Astrocyte of the hippocampus (primary cell): ENCODE measurements around the gene MRPS18A.

Source experiments
- DNase-seq: peaks from one replicate; pipeline ENCODE4 v3.0.0; 2011; ENCODE audit warnings: low read depth, low spot score

MRPS18A gene

GRCh38 chr6:43698584-43699349 lies 11.2 kb upstream of the MRPS18A start:
- DNase-seq = no peak

GRCh38 chr6:43697421-43697820 lies 9.8 kb upstream of the MRPS18A start:
- DNase-seq = no peak

GRCh38 chr6:43695967-43696291 lies 8.3 kb upstream of the MRPS18A start:
- DNase-seq = no peak

GRCh38 chr6:43695215-43695966 lies 7.8 kb upstream of the MRPS18A start:
- no peak for DNase-seq

GRCh38 chr6:43689421-43689820 lies 1.8 kb upstream of the MRPS18A start:
- DNase-seq = no peak

- DNase-seq = no peak
These were observed 533 bp downstream of the MRPS18A start for GRCh38 chr6:43687079-43687436.

GRCh38 chr6:43683708-43684455 lies 3.7 kb downstream of the MRPS18A start:
- no peak for DNase-seq

- no peak for DNase-seq
These were observed 4.7 kb downstream of the MRPS18A start for GRCh38 chr6:43682724-43683429.

- DNase-seq = no peak
These were observed 6.3 kb downstream of the MRPS18A start for GRCh38 chr6:43681303-43681702.

- no peak for DNase-seq
These were observed 7.0 kb downstream of the MRPS18A start for GRCh38 chr6:43680308-43681200.

- no peak for DNase-seq
These were observed 8.5 kb downstream of the MRPS18A start for GRCh38 chr6:43679057-43679456.

- DNase-seq = no peak
These were observed 9.2 kb downstream of the MRPS18A start for GRCh38 chr6:43678341-43678740.

- DNase-seq = no peak
These were observed 9.8 kb downstream of the MRPS18A start for GRCh38 chr6:43677759-43678158.

- DNase-seq = no peak
These were observed 10.5 kb downstream of the MRPS18A start for GRCh38 chr6:43676962-43677606.

- DNase-seq = no peak
These were observed 12.7 kb downstream of the MRPS18A start for GRCh38 chr6:43674921-43675320.

GRCh38 chr6:43674291-43674690 lies 13.3 kb downstream of the MRPS18A start:
- DNase-seq = no peak

- DNase-seq = no peak
These were observed 14.0 kb downstream of the MRPS18A start for GRCh38 chr6:43673444-43674084.

- no peak for DNase-seq
These were observed 15.5 kb downstream of the MRPS18A start for GRCh38 chr6:43671801-43672690.
